HepG2 (cell line): ENCODE results near the gene LPCAT4. TPM values are rescaled to one million over a fixed set of nuclear protein-coding genes. Genes with fewer than 3 reads are reported as not detected.

ENCODE experiments used
- ATF5 ChIP-seq: sonication (generic); formaldehyde crosslinking; IDR thresholded peaks from 2 replicates; pipeline ENCODE4 v1.4.0; 2020; ENCODE audit warnings: mild to moderate bottlenecking, low read depth, missing genetic modification reagents
- DZIP1 ChIP-seq: sonication (generic); formaldehyde crosslinking; IDR thresholded peaks from 2 replicates; pipeline ENCODE4 v1.5.0; 2020; ENCODE audit warnings: mild to moderate bottlenecking, missing genetic modification reagents
- MIER2 ChIP-seq: IDR thresholded peaks from 2 replicates; pipeline ENCODE4 v1.6.1; 2016; ENCODE audit warnings: missing biosample characterization, missing genetic modification reagents
- NFAT5 ChIP-seq: sonication (generic); formaldehyde crosslinking; IDR thresholded peaks from 2 replicates; pipeline ENCODE4 v1.4.0; 2020; ENCODE audit warnings: missing genetic modification reagents
- NR3C1 ChIP-seq: sonication (generic); formaldehyde crosslinking; IDR thresholded peaks from 2 replicates; pipeline ENCODE4 v1.4.0; 2020; ENCODE audit warnings: missing genetic modification reagents
- RFX1 ChIP-seq: fragments of 450-650 bp; IDR thresholded peaks from 2 replicates; pipeline ENCODE4 v1.6.1; 2017
- SMAD9 ChIP-seq: sonication (generic); formaldehyde crosslinking; IDR thresholded peaks from 2 replicates; pipeline ENCODE4 v1.5.1; 2020; ENCODE audit warnings: mild to moderate bottlenecking, missing genetic modification reagents
- SP140L ChIP-seq: sonication (generic); formaldehyde crosslinking; IDR thresholded peaks from 2 replicates; pipeline ENCODE4 v1.4.0; 2020; ENCODE audit warnings: missing genetic modification reagents, borderline replicate concordance
- ZC3H4 ChIP-seq: sonication (generic); formaldehyde crosslinking; IDR thresholded peaks from 2 replicates; pipeline ENCODE4 v1.4.0; 2020; ENCODE audit warnings: missing genetic modification reagents, borderline replicate concordance
- ZNF264 ChIP-seq: sonication (generic); formaldehyde crosslinking; IDR thresholded peaks from 2 replicates; pipeline ENCODE4 v1.4.0; 2020; ENCODE audit warnings: missing genetic modification reagents
- ZNF543 ChIP-seq: sonication (generic); formaldehyde crosslinking; IDR thresholded peaks from 2 replicates; pipeline ENCODE4 v1.4.0; 2020; ENCODE audit warnings: mild to moderate bottlenecking, missing genetic modification reagents
- ZNF557 ChIP-seq: sonication (generic); formaldehyde crosslinking; IDR thresholded peaks from 2 replicates; pipeline ENCODE4 v1.4.0; 2020; ENCODE audit warnings: missing genetic modification reagents
- ZNF687 ChIP-seq: sonication (generic); formaldehyde crosslinking; IDR thresholded peaks from 2 replicates; pipeline ENCODE4 v1.5.1; 2020; ENCODE audit warnings: mild to moderate bottlenecking, missing genetic modification reagents, moderate library complexity
- polyA plus RNA-seq, 8 experiments: library from polyadenylated mRNA; depleted of rRNA in 3 of 8; stranded (reverse) in 7 of 8; unstranded in 1 of 8; fragments of >200 nt; fragmentation: Illumina TruSeq in 4 of 8; extraction: Trizol in 4 of 8; gene quantifications; 2 replicates each; pipeline versions ENCODE4 v1.2.1 to v1.2.3, GENCODE V29; 2011 to 2016; ENCODE audit warnings: low read depth in 4 of 8, missing spikeins in 1 of 8, mixed read lengths in 1 of 8; ENCODE audit not compliant: insufficient read depth in 1 of 8
- total RNA-seq, 5 experiments: library from RNA; depleted of rRNA; stranded (reverse); fragments of >200 nt; fragmentation: Illumina TruSeq; extraction: Trizol; gene quantifications; 2 replicates each; pipeline ENCODE4 v1.2.3, GENCODE V29; 2016; ENCODE audit warnings: low read depth in 1 of 5

The LPCAT4 gene
- total and polyA plus RNA-seq, 2 of the 13 experiments (the other 11 are each of a cell fraction or from before 2014, with no cell fraction given), result 8.1 to 57.1 TPM

- TF ChIP-seq ZNF264 (CRISPR knock-in tag) (peak; percentile 68), RFX1 (no peak), SP140L (no peak), ZNF687 (peak; percentile 81), ZNF543 (CRISPR knock-in tag) (no peak), ZC3H4 (CRISPR knock-in tag) (no peak), MIER2 (CRISPR knock-in tag) (no peak), NFAT5 (no peak), ZNF557 (CRISPR knock-in tag) (no peak), SMAD9 (no peak), ATF5 (0 out of 2 replicates have a peak, but pooled peaks have one; percentile 73), DZIP1 (no peak), NR3C1 (CRISPR knock-in tag) (no peak)
Measured at GRCh38 chr15:34342737-34343575, 24.0 kb downstream of the LPCAT4 start, which contains the start of the genes NOP10 and NUTM1 (continued).
